CD4-positive, alpha-beta T cell treated with Interleukin-10 for 1 hour (primary cell): Measurements from ENCODE around the gene AFDN.

ENCODE experiments used
- DNase-seq: peaks from one replicate; pipeline ENCODE4 v3.0.0-alpha.2; 2020

AFDN gene

GRCh38 chr6:168009331-168009730 is 182.6 kb downstream of the AFDN start:
- DNase-seq: no peak

DNA sequence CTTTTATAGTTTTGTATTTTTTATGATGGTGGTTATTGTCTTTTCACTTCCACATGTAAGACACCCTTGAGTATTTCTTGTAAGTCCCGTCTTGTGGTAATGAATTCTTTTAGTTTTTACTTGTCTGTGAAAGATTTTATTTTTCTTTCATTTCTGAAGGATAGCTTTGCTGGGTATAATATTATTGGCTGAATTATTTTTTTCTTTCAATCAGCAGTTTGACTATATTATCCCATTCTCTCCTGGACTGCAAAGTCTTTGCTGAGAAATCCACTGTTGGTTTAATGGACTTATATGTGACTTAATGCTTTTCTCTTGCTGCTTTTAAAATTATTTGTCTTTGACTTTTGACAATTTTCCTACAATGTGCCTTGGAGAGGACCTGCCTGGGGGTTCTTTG is 184.6 kb downstream of the AFDN start:
- DNase-seq: no peak

DNA sequence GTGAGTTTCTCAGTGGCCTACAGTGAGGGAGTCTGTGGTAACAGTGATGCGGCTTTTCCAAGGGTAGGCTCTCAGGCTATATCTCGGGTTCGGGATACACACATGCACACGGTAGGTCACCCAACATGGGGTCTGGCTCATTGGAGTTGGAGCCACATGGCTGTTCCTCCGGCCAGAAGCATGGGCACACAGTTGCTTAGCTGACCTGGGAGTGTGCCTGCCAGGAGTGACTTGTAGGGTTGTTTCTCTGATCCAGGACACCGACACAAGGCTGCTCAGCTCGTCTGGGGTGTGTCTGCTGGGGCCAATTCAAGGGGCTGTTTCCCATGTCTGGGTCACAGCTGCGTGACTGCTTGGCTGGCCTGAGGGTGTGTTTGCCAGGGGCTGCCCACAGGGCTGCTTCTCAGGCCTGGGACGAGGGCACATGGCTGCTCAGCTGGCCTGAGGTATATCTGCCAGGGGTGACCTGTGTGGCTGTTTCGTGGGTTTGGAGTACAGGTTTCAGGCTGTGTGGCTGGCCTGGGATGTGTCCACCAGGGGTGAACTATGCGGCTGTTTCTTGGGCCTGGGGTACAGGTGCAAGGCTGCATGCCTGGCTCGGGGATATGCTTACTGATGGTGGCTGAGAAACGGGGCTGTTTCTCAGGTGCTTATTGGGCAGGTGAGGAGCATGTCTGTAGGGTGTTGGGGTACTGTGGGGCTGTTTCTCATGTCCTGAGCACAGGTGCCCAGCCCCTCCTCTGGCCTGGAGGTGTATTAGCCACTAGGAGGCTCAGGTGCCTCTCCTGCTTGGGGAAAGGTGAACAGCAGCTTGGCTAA is 185.9 kb downstream of the AFDN start:
- DNase-seq: no peak

GRCh38 chr6:168013250-168013915 is 186.7 kb downstream of the AFDN start:
- DNase-seq: no peak

DNA sequence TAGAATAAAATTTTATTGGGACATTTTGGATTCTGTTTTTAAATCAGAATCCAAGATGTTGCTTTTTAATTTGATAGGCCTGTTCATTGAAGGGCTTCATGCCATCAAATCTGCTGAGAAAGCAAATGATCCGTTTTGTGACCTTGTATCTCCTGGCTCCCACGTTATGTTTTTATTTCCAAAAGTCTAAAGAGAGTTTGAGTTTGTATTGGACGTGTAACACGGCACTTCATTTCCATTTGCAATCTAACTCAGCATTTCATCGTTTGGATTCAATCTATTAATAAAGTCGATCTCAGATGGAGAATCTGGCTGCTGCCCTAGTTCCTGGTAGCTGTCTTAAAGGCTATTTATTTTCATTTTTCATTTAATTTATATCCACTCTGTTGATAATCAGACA is 187.7 kb downstream of the AFDN start:
- DNase-seq: no peak

GRCh38 chr6:168015009-168015408 is 188.3 kb downstream of the AFDN start:
- no peak for DNase-seq

DNA sequence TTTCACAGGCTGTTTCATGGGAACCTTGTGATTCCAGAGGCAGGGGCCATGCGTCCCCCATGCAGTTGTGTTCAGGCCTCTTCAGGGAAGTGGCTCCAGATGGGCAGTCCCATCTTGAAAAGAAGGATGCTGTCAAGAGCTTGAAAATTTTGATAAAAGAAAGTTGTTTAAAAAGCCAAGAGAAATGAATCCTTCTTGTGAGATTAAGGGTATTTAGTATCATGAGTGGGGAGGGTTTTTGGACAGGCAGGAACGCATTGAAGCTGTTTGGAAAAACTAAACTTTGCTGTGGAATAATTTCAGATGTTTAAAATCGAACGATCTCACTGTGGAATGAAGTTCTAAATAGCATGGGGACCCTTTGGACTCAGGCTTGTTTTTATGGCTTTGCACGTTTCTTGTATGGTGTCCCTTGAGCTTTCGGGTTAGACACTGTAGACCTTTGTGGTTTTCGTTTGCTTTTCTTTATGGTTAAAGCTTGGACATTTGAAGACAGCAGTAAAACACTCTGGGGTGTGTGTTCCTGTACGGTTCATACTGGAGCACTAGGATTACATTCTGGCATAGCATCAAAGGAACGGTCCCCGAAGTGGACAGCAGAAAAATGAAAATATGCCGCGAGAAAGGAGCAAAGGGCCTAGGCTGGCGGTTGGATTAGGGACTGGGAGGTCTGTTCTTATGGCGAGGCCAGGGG is 188.9 kb downstream of the AFDN start:
- no peak for DNase-seq

DNA sequence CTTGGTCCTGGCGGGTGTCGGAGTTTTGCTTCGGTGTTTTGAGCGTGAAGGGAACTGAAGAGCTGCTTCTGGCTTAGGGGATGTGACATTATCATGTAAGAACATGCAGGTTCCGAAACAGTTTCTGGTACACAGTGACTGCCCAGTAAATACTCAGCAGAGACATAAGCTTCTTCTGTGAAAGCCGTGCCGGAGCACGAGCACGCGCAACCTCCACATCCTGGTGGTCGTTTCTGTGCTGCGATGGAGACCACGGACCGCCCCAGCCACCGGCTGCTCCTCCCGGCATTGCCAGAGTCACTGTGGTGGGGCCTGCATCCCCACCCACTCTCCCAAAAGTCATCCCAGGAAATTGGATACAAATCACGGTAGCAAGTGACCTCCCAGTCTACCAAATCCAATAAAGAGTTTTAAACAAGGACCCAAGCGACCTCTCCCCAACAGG is 189.5 kb downstream of the AFDN start:
- no peak for DNase-seq

DNA sequence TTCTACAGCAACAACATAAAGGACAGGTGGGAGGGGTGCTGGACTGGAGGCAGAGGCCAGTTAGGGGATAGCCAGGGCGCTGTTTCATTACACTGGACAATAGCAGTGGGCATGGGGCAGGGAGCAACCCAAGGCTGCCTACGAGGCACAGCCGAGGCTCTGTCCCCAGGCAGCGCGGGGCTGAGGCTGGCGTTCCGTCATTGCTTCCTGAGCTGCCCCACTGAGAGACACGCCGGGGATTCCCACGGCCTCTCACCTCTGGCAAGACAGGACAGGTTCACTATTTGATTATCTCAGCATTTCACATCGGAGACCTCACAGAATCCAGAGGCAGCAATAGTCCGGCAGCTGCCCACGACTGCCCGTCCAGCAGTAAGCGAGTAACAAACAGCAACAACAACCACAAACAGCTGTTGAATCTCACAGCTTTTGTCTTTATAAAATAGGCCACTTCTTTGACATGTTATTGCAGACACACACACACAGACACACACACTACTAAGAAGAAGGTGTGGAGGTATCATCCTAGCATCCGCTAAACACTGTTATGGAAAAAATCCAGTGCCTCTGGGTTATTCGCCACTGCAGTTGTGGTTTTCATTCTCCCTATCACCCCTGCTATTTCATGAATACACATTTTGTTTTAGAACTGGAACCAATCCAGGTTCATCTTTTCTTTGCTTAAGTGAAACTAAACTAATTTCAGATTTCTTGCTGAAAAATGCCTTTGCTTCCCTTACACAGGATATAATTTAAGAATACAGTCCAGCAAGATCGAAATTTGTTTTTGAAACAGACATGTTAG is 190.2 kb downstream of the AFDN start:
- DNase-seq: no peak

DNA sequence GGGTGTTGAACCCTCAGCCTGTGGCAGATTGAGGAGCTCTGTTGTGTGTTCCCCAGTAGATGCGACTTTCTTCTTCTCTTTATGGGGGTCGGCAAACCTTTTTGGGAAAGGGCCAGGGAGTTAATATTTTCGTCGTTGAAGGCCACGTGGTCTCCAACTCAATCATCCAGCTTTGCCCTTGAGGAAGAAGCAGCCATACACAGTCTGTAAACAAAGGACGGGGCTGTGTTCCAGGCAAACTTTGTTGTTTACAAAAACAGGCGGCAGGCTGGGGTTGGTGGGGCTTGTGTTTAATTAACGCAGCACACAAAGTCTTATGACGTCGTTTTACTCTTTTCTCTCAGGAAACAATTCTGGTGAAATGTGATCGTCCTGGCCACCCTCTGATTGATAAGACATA is 190.9 kb downstream of the AFDN start:
- no peak for DNase-seq

DNA sequence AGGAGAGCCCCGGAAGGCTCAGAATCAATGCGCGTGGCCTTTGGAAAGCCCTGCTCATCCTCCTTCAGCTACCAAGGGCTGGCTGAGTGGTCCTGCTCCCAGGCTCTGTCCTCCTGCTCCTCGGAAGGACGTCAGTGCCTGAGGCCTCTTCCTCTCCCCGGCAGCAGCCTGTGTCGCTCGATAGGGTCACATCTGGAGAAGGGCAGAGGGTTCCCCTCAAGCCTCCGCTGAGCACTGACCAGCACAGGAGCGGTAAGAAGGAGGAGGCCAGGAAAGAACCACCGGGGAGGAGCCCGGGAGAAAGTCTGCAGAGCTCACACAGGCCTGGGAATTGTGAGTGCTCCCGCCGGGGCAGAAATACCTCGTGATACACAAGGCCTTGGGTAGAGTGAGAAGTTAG is 192.0 kb downstream of the AFDN start:
- no peak for DNase-seq

GRCh38 chr6:168020242-168020641 is 193.5 kb downstream of the AFDN start:
- DNase-seq: no peak

DNA sequence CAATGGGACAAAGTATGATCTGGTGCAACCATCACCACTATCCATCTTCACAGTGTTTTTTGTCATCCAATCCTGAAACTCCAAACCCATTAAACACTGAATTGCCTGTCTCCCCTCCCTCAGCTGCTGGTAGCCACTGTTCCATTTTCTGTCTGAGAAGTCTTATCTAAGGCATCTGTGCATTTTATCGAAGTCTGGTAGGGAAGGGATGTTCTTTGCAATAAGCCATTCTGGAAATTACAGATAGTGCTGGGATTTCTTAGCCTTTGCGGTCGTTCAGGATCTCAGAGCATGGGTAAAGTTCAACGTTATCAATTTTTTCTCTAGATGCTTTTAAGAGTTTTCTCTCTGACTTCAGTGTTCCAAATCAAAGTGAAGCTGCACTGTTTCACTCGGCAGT is 194.9 kb downstream of the AFDN start:
- no peak for DNase-seq
